SK-N-SH treated with all-trans-retinoic acid at 6 μM for 48 hours (cell line): ENCODE results near the gene DGKI.

Source experiments
- ATAC-seq: fragments of 200-7000 bp; cut with Tn5 transposase; 3 replicates; pipeline ENCODE4 v1.9.1; 2020; ENCODE audit warnings: mild to moderate bottlenecking, moderate library complexity
- ARNTL ChIP-seq: fragments of 450-650 bp; formaldehyde crosslinking; IDR thresholded peaks from 2 replicates; pipeline ENCODE4 v1.5.0; 2020; ENCODE audit warnings: low read depth, mild to moderate bottlenecking, moderate library complexity, borderline replicate concordance
- BACH2 ChIP-seq: fragments of 250-450 bp; sonication (Bioruptor Pico); IDR thresholded peaks from 2 replicates; pipeline ENCODE4 v1.9.0; 2021; ENCODE audit warnings: mild to moderate bottlenecking, borderline replicate concordance
- CSDC2 ChIP-seq: fragments of 250-450 bp; sonication (Bioruptor Pico); IDR thresholded peaks from 2 replicates; pipeline ENCODE4 v1.5.0; 2020; ENCODE audit warnings: mild to moderate bottlenecking, moderate library complexity
- CSRNP3 ChIP-seq: fragments of 250-450 bp; sonication (Bioruptor Pico); IDR thresholded peaks from 2 replicates; pipeline ENCODE4 v1.5.1; 2021; ENCODE audit warnings: mild to moderate bottlenecking, moderate library complexity
- ESRRG ChIP-seq: fragments of 250-450 bp; sonication (Bioruptor Pico); IDR thresholded peaks from 2 replicates; pipeline ENCODE4 v1.6.1; 2021; ENCODE audit warnings: mild to moderate bottlenecking
- GLIS3 ChIP-seq: fragments of 250-450 bp; sonication (Bioruptor Pico); IDR thresholded peaks from 2 replicates; pipeline ENCODE4 v1.5.0; 2020; ENCODE audit warnings: mild to moderate bottlenecking, moderate library complexity
- ISL1 ChIP-seq: fragments of 250-450 bp; sonication (Bioruptor Pico); IDR thresholded peaks from 2 replicates; pipeline ENCODE4 v2.1.2; 2022; ENCODE audit warnings: mild to moderate bottlenecking, moderate library complexity
- OSR1 ChIP-seq: fragments of 250-450 bp; sonication (Bioruptor Pico); IDR thresholded peaks from 2 replicates; pipeline ENCODE4 v1.8.0; 2022; ENCODE audit warnings: moderate library complexity, mild to moderate bottlenecking, inconsistent platforms
- RARB ChIP-seq: fragments of 250-450 bp; sonication (Bioruptor Pico); IDR thresholded peaks from 2 replicates; pipeline ENCODE4 v1.8.0; 2021; ENCODE audit warnings: mild to moderate bottlenecking, moderate library complexity
- TOX ChIP-seq: fragments of 250-450 bp; sonication (Bioruptor Pico); IDR thresholded peaks from 2 replicates; pipeline ENCODE4 v1.8.0; 2021; ENCODE audit warnings: mild to moderate bottlenecking, moderate library complexity, borderline replicate concordance
- TSHZ2 ChIP-seq: fragments of 250-450 bp; sonication (Bioruptor Pico); IDR thresholded peaks from 2 replicates; pipeline ENCODE4 v1.5.0; 2020; ENCODE audit warnings: mild to moderate bottlenecking, moderate library complexity
- ZC3H10 ChIP-seq: fragments of 250-450 bp; sonication (Bioruptor Pico); IDR thresholded peaks from 2 replicates; pipeline ENCODE4 v1.5.1; 2021; ENCODE audit warnings: mild to moderate bottlenecking, moderate library complexity
- ZFP3 ChIP-seq: fragments of 250-450 bp; sonication (Bioruptor Pico); IDR thresholded peaks from 2 replicates; pipeline ENCODE4 v1.5.0; 2020; ENCODE audit warnings: mild to moderate bottlenecking, moderate library complexity
- ZFP30 ChIP-seq: fragments of 450-650 bp; formaldehyde crosslinking; IDR thresholded peaks from 2 replicates; pipeline ENCODE4 v1.5.0; 2022; ENCODE audit warnings: mild to moderate bottlenecking, moderate library complexity
- ZNF565 ChIP-seq: fragments of 450-650 bp; formaldehyde crosslinking; conservative IDR thresholded peaks from 2 replicates; pipeline ENCODE4 v1.5.0; 2020; ENCODE audit warnings: low read depth, mild to moderate bottlenecking, moderate library complexity
- ZNF70 ChIP-seq: fragments of 450-650 bp; formaldehyde crosslinking; IDR thresholded peaks from 2 replicates; pipeline ENCODE4 v1.5.0; 2020; ENCODE audit warnings: mild to moderate bottlenecking, moderate library complexity
- ZNF8 ChIP-seq: fragments of 450-650 bp; formaldehyde crosslinking; IDR thresholded peaks from 2 replicates; pipeline ENCODE4 v1.5.0; 2020; ENCODE audit warnings: mild to moderate bottlenecking, moderate library complexity
- TF ChIP-seq, protein P1 (sequence below): fragments of 250-450 bp; sonication (Bioruptor Pico); IDR thresholded peaks from 2 replicates; pipeline ENCODE4 v1.8.0; 2020; ENCODE audit warnings: mild to moderate bottlenecking, moderate library complexity, borderline replicate concordance
- TF ChIP-seq, protein P2 (sequence below): fragments of 250-450 bp; sonication (Bioruptor Pico); IDR thresholded peaks from 2 replicates; pipeline ENCODE4 v1.8.0; 2021; ENCODE audit warnings: low read depth, mild to moderate bottlenecking, moderate library complexity, borderline replicate concordance
- TF ChIP-seq, protein P3 (sequence below): fragments of 250-450 bp; sonication (Bioruptor Pico); IDR thresholded peaks from 2 replicates; pipeline ENCODE4 v1.5.1; 2020; ENCODE audit warnings: low read depth, mild to moderate bottlenecking, moderate library complexity

DGKI gene

GRCh38 chr7:137732168-137732567 lies 114.6 kb downstream of the DGKI start:
- ATAC-seq = no peak
- TF ChIP-seq ISL1 = no peak
- no peak for TF ChIP-seq ZFP3 (CRISPR knock-in tag)
- TF ChIP-seq TOX (CRISPR knock-in tag) = no peak
- TF ChIP-seq TSHZ2 (CRISPR knock-in tag) = no peak

GRCh38 chr7:137731436-137731835 lies 115.3 kb downstream of the DGKI start:
- TF ChIP-seq ZNF70 (CRISPR knock-in tag) = no peak
- no peak for TF ChIP-seq ZFP3 (CRISPR knock-in tag)
- no peak for TF ChIP-seq TOX (CRISPR knock-in tag)
- TF ChIP-seq ESRRG (CRISPR knock-in tag) = no peak
- TF ChIP-seq CSDC2 (CRISPR knock-in tag) = no peak
- no peak for TF ChIP-seq ISL1
- TF ChIP-seq ARNTL (CRISPR knock-in tag) = no peak
- TF ChIP-seq OSR1 (CRISPR knock-in tag) = no peak
- no peak for TF ChIP-seq BACH2
- TF ChIP-seq, protein P1, sequence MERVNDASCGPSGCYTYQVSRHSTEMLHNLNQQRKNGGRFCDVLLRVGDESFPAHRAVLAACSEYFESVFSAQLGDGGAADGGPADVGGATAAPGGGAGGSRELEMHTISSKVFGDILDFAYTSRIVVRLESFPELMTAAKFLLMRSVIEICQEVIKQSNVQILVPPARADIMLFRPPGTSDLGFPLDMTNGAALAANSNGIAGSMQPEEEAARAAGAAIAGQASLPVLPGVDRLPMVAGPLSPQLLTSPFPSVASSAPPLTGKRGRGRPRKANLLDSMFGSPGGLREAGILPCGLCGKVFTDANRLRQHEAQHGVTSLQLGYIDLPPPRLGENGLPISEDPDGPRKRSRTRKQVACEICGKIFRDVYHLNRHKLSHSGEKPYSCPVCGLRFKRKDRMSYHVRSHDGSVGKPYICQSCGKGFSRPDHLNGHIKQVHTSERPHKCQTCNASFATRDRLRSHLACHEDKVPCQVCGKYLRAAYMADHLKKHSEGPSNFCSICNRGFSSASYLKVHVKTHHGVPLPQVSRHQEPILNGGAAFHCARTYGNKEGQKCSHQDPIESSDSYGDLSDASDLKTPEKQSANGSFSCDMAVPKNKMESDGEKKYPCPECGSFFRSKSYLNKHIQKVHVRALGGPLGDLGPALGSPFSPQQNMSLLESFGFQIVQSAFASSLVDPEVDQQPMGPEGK = no peak
- TF ChIP-seq, protein P2, sequence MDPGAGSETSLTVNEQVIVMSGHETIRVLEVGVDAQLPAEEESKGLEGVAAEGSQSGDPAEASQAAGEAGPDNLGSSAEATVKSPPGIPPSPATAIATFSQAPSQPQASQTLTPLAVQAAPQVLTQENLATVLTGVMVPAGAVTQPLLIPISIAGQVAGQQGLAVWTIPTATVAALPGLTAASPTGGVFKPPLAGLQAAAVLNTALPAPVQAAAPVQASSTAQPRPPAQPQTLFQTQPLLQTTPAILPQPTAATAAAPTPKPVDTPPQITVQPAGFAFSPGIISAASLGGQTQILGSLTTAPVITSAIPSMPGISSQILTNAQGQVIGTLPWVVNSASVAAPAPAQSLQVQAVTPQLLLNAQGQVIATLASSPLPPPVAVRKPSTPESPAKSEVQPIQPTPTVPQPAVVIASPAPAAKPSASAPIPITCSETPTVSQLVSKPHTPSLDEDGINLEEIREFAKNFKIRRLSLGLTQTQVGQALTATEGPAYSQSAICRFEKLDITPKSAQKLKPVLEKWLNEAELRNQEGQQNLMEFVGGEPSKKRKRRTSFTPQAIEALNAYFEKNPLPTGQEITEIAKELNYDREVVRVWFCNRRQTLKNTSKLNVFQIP (CRISPR knock-in tag) = no peak
- TF ChIP-seq, protein P3, sequence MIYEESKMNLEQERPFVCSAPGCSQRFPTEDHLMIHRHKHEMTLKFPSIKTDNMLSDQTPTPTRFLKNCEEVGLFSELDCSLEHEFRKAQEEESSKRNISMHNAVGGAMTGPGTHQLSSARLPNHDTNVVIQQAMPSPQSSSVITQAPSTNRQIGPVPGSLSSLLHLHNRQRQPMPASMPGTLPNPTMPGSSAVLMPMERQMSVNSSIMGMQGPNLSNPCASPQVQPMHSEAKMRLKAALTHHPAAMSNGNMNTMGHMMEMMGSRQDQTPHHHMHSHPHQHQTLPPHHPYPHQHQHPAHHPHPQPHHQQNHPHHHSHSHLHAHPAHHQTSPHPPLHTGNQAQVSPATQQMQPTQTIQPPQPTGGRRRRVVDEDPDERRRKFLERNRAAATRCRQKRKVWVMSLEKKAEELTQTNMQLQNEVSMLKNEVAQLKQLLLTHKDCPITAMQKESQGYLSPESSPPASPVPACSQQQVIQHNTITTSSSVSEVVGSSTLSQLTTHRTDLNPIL (CRISPR knock-in tag) = no peak
- TF ChIP-seq ZNF565 (CRISPR knock-in tag) = no peak
- ATAC-seq = peak; percentile 57; the same call in 2 of the 3 replicates

- no peak for ATAC-seq
- TF ChIP-seq TOX (CRISPR knock-in tag) (no peak), ZFP30 (CRISPR knock-in tag) (no peak), CSRNP3 (no peak), ISL1 (no peak), ZNF565 (CRISPR knock-in tag) (no peak), CSDC2 (CRISPR knock-in tag) (no peak), ZNF8 (CRISPR knock-in tag) (no peak), OSR1 (CRISPR knock-in tag) (no peak)
- TF ChIP-seq, protein P3 (CRISPR knock-in tag) = no peak
These were observed 118.3 kb downstream of the DGKI start for GRCh38 chr7:137728426-137728825.

GRCh38 chr7:137727413-137727812 lies 119.4 kb downstream of the DGKI start:
- TF ChIP-seq, protein P1 = no peak
- TF ChIP-seq RARB (CRISPR knock-in tag) = no peak
- no peak for TF ChIP-seq ESRRG (CRISPR knock-in tag)
- no peak for TF ChIP-seq ARNTL (CRISPR knock-in tag)
- no peak for TF ChIP-seq ISL1
- no peak for TF ChIP-seq ZNF70 (CRISPR knock-in tag)
- TF ChIP-seq ZNF8 (CRISPR knock-in tag) = no peak
- TF ChIP-seq, protein P2 (CRISPR knock-in tag) = no peak
- TF ChIP-seq ZC3H10 (CRISPR knock-in tag) = no peak
- no peak for TF ChIP-seq GLIS3
- TF ChIP-seq ZNF565 (CRISPR knock-in tag) = no peak
- no peak for TF ChIP-seq ZFP30 (CRISPR knock-in tag)
- no peak for ATAC-seq
